Mesenchymal stem cell (in vitro differentiated cells and primary cell): ENCODE measurements around the gene VGF.

Source experiments
- DNase-seq: peaks from one replicate; pipeline ENCODE4 v3.0.0-alpha.2; 2013
- H2AFZ ChIP-seq: one replicate; pipeline ENCODE4 v1.6.1; 2013; ENCODE audit warnings: low read depth, mild to moderate bottlenecking, control low read depth, inconsistent platforms, low read length, moderate library complexity
- H2AK5ac ChIP-seq: 2 replicates; pipeline ENCODE4 v1.6.1; 2013; ENCODE audit warnings: low read length, moderate library complexity, mild to moderate bottlenecking, inconsistent platforms; ENCODE audit not compliant: severe bottlenecking
- H2BK120ac ChIP-seq: one replicate; pipeline ENCODE4 v1.6.1; 2013; ENCODE audit warnings: low read depth, mild to moderate bottlenecking, inconsistent platforms, low read length, moderate library complexity
- H2BK12ac ChIP-seq, 2 experiments: one replicate each; pipeline ENCODE4 v1.6.1; 2013; ENCODE audit warnings: inconsistent platforms in 2 of 2, low read length in 2 of 2, mild to moderate bottlenecking in 2 of 2, moderate library complexity in 2 of 2, control low read depth in 1 of 2
- H2BK15ac ChIP-seq: one replicate; pipeline ENCODE4 v1.6.1; 2013; ENCODE audit warnings: mild to moderate bottlenecking, low read depth, inconsistent platforms; ENCODE audit not compliant: poor library complexity, severe bottlenecking
- H2BK5ac ChIP-seq: 2 replicates; pipeline ENCODE4 v1.6.1; 2013; ENCODE audit warnings: low read depth, mild to moderate bottlenecking, low read length, control low read depth, inconsistent platforms; ENCODE audit not compliant: poor library complexity, severe bottlenecking
- H3K14ac ChIP-seq, 2 experiments: one replicate each; pipeline ENCODE4 v1.6.1; 2013; ENCODE audit warnings: inconsistent platforms in 2 of 2, low read length in 2 of 2, control low read depth in 1 of 2, mild to moderate bottlenecking in 1 of 2, moderate library complexity in 1 of 2
- H3K18ac ChIP-seq, 2 experiments: one replicate each; pipeline ENCODE4 v1.6.1; 2013; ENCODE audit warnings: inconsistent platforms in 2 of 2, low read length in 2 of 2, control low read depth in 1 of 2, low read depth in 1 of 2, mild to moderate bottlenecking in 1 of 2
- H3K23ac ChIP-seq, 2 experiments: one replicate each; pipeline ENCODE4 v1.6.1; 2013; ENCODE audit warnings: inconsistent platforms in 2 of 2, low read length in 2 of 2, mild to moderate bottlenecking in 2 of 2, moderate library complexity in 2 of 2, control low read depth in 1 of 2
- H3K27ac ChIP-seq: 2 replicates; pipeline ENCODE4 v1.5.1; 2013; ENCODE audit warnings: mild to moderate bottlenecking, moderate library complexity, low read length, control low read depth, inconsistent platforms; ENCODE audit not compliant: poor library complexity, severe bottlenecking
- H3K27me3 ChIP-seq, 2 experiments: 2 replicates each; pipeline versions ENCODE4 v1.6.1 to v1.7.0; 2013; ENCODE audit warnings: low read length in 2 of 2, mild to moderate bottlenecking in 2 of 2, moderate library complexity in 2 of 2, control low read depth in 1 of 2, inconsistent platforms in 1 of 2; ENCODE audit not compliant: control insufficient read depth in 1 of 2, insufficient read depth in 1 of 2
- H3K36me3 ChIP-seq, 2 experiments: 2 replicates each; pipeline versions ENCODE4 v1.6.1 to v1.7.0; 2013; ENCODE audit warnings: low read length in 2 of 2, control low read depth in 1 of 2, inconsistent platforms in 1 of 2, low read depth in 1 of 2, mild to moderate bottlenecking in 1 of 2; ENCODE audit not compliant: insufficient read depth in 2 of 2, control insufficient read depth in 1 of 2
- H3K4ac ChIP-seq, 2 experiments: one replicate each; pipeline ENCODE4 v1.6.1; 2013; ENCODE audit warnings: inconsistent platforms in 2 of 2, low read length in 2 of 2, mild to moderate bottlenecking in 2 of 2, moderate library complexity in 2 of 2, control low read depth in 1 of 2, low read depth in 1 of 2
- H3K4me1 ChIP-seq: 2 replicates; pipeline ENCODE4 v1.6.1; 2013; ENCODE audit warnings: low read depth, low read length, control low read depth; ENCODE audit not compliant: control insufficient read depth, insufficient read depth
- H3K4me2 ChIP-seq: 2 replicates; pipeline ENCODE4 v1.6.1; 2013; ENCODE audit warnings: low read length, mild to moderate bottlenecking, inconsistent platforms; ENCODE audit not compliant: poor library complexity, severe bottlenecking
- H3K4me3 ChIP-seq, 2 experiments: 2 replicates each; pipeline versions ENCODE4 v1.5.1 to v1.7.0; 2013; ENCODE audit warnings: low read length in 2 of 2, mild to moderate bottlenecking in 2 of 2, control low read depth in 1 of 2, low read depth in 1 of 2; ENCODE audit not compliant: insufficient read depth in 1 of 2
- H3K79me1 ChIP-seq: replicated peaks from 2 replicates; pipeline ENCODE4 v1.6.1; 2013; ENCODE audit warnings: mild to moderate bottlenecking, control low read depth, low read length, inconsistent platforms; ENCODE audit not compliant: poor library complexity, severe bottlenecking
- H3K9ac ChIP-seq: 2 replicates; pipeline ENCODE4 v1.7.0; 2013; ENCODE audit warnings: mild to moderate bottlenecking, low read length, moderate library complexity
- H3K9me3 ChIP-seq: 2 replicates; pipeline ENCODE4 v1.7.0; 2013; ENCODE audit warnings: mild to moderate bottlenecking, low read length; ENCODE audit not compliant: control insufficient read depth
- H4K8ac ChIP-seq: one replicate; pipeline ENCODE4 v1.6.1; 2013; ENCODE audit warnings: inconsistent platforms, mild to moderate bottlenecking, low read length, moderate library complexity
- H4K91ac ChIP-seq: one replicate; pipeline ENCODE4 v1.6.1; 2013; ENCODE audit warnings: mild to moderate bottlenecking, low read length, inconsistent platforms
- WGBS: methylation state at CpG from one replicate; pipeline ENCODE4 v1.1.7; 2013; ENCODE audit warnings: mixed read lengths; 5-methylcytosine and 5-hydroxymethylcytosine counted together

VGF gene

DNA sequence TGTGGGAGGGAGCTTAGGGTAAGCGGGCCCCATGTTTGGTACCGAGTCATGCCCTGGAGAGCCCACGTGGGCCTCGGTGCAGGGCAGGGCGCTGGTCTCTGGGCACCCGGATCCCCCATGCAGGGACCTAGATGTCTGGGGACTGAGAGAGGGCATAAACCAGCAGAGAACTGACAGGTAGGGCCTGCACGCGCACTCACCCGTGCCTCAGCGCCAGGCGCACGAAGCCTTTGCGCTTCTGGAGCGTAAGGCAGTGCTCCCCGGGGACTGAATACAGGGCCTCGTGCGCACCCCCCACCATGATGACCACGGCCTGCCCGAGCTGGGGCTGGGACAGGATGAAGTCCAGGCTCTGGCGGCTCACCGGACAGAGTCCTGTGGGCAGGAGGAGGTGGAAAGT lies 32.6 kb upstream of the VGF start:
- no peak overlapping the region for H2BK5ac ChIP-seq
- no peak overlapping the region for H3K27ac ChIP-seq
- H3K36me3 ChIP-seq, result no peaks in the 10 kb centered on the region
- H3K4me1 ChIP-seq, result peaks cover 15% of the 10 kb centered on the region
- H3K4me3 ChIP-seq, result no peak overlapping the region
- H3K27me3 ChIP-seq, result peaks cover 32 to 49% of the 10 kb centered on the region in 2 experiments
- H3K4me2 ChIP-seq, result no peak overlapping the region
- H4K8ac ChIP-seq, result no peak overlapping the region
- no peak overlapping the region for H2AK5ac ChIP-seq
- no peaks in the 10 kb centered on the region for H3K9me3 ChIP-seq
- no peak overlapping the region for H2BK15ac ChIP-seq
- no peak overlapping the region for H3K14ac ChIP-seq
- no peak overlapping the region for H2BK12ac ChIP-seq
- H3K18ac ChIP-seq, result no peak overlapping the region
- H3K9ac ChIP-seq, result no peak overlapping the region
- H2BK120ac ChIP-seq, result no peak overlapping the region
- no peak overlapping the region for H3K4ac ChIP-seq
- DNase-seq, result no peak
- no peaks in the 10 kb centered on the region for H3K79me1 ChIP-seq
- no peak overlapping the region for H2AFZ ChIP-seq
- no peak overlapping the region for H3K23ac ChIP-seq
- no peak overlapping the region for H4K91ac ChIP-seq
- WGBS, result 87% methylated on average over 15 of the region's 21 CpGs

GRCh38 chr7:101195884-101196283 lies 30.5 kb upstream of the VGF start:
- H3K9ac ChIP-seq, result no peak overlapping the region
- H3K4me2 ChIP-seq, result no peak overlapping the region
- H3K4me3 ChIP-seq, result no peak overlapping the region
- 92% methylated on average over 17 of the region's 17 CpGs for WGBS
- no peak overlapping the region for H3K23ac ChIP-seq
- H2BK12ac ChIP-seq, result no peak overlapping the region
- no peak overlapping the region for H2BK120ac ChIP-seq
- no peak overlapping the region for H2BK5ac ChIP-seq
- no peak overlapping the region for H3K27ac ChIP-seq
- no peak overlapping the region for H2AK5ac ChIP-seq
- no peak overlapping the region for H2BK15ac ChIP-seq
- DNase-seq, result no peak
- H3K27me3 ChIP-seq, result peaks cover 11 to 28% of the 10 kb centered on the region in 2 experiments
- H3K4ac ChIP-seq, result no peak overlapping the region
- no peaks in the 10 kb centered on the region for H3K9me3 ChIP-seq
- no peak overlapping the region for H3K18ac ChIP-seq
- no peak overlapping the region for H4K8ac ChIP-seq
- H3K14ac ChIP-seq, result no peak overlapping the region
- no peaks in the 10 kb centered on the region for H3K36me3 ChIP-seq
- H2AFZ ChIP-seq, result no peak overlapping the region
- H3K79me1 ChIP-seq, result no peaks in the 10 kb centered on the region
- H4K91ac ChIP-seq, result no peak overlapping the region
- peaks cover 4% of the 10 kb centered on the region for H3K4me1 ChIP-seq

DNA sequence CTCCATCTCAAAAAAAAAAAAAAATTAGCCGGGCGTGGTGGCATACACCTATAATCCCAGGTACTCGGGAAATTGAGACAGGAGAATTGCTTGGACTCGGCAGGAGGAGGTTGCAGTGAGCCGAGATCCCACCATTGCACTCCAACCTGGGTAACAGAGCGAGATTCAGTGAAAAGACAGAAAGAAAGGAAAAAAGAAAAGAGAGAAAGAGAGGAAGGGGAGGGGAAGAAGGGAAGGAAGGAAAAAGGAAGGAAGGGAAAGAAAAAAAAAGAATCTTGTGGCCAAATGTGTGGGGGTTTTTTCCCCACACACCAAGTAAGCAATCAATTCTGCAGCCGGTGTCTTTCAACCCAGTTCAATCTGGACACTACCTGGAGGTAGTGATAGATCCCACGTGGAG lies 23.7 kb upstream of the VGF start:
- no peak overlapping the region for H4K91ac ChIP-seq
- no peak for DNase-seq
- H3K14ac ChIP-seq, result no peak overlapping the region
- H3K4me2 ChIP-seq, result no peak overlapping the region
- H3K36me3 ChIP-seq, result no peaks in the 10 kb centered on the region
- no peak overlapping the region for H3K18ac ChIP-seq
- H3K4me1 ChIP-seq, result peaks cover 1% of the 10 kb centered on the region
- H3K4me3 ChIP-seq, result no peak overlapping the region
- H2BK5ac ChIP-seq, result no peak overlapping the region
- H2BK12ac ChIP-seq, result no peak overlapping the region
- H2BK120ac ChIP-seq, result no peak overlapping the region
- no peak overlapping the region for H2AK5ac ChIP-seq
- no peaks in the 10 kb centered on the region for H3K79me1 ChIP-seq
- H3K27ac ChIP-seq, result no peak overlapping the region
- no peaks in the 10 kb centered on the region for H3K27me3 ChIP-seq
- no peak overlapping the region for H3K9ac ChIP-seq
- H3K23ac ChIP-seq, result no peak overlapping the region
- WGBS, result 89% methylated on average over 8 of the region's 8 CpGs
- no peaks in the 10 kb centered on the region for H3K9me3 ChIP-seq
- no peak overlapping the region for H2AFZ ChIP-seq
- H2BK15ac ChIP-seq, result no peak overlapping the region
- no peak overlapping the region for H4K8ac ChIP-seq
- no peak overlapping the region for H3K4ac ChIP-seq

GRCh38 chr7:101186844-101187428 lies 21.6 kb upstream of the VGF start:
- no peak overlapping the region for H3K23ac ChIP-seq
- H3K4ac ChIP-seq, result no peak overlapping the region
- H3K4me1 ChIP-seq, result peaks cover 1% of the 10 kb centered on the region
- no peak overlapping the region for H3K27ac ChIP-seq
- H3K4me3 ChIP-seq, result no peak overlapping the region
- WGBS, result 92% methylated on average over 3 of the region's 4 CpGs
- H2AK5ac ChIP-seq, result no peak overlapping the region
- H4K91ac ChIP-seq, result no peak overlapping the region
- H4K8ac ChIP-seq, result no peak overlapping the region
- H2BK15ac ChIP-seq, result no peak overlapping the region
- no peak overlapping the region for H2BK120ac ChIP-seq
- no peaks in the 10 kb centered on the region for H3K9me3 ChIP-seq
- DNase-seq, result no peak
- no peaks in the 10 kb centered on the region for H3K79me1 ChIP-seq
- H3K4me2 ChIP-seq, result no peak overlapping the region
- no peak overlapping the region for H2BK5ac ChIP-seq
- H3K36me3 ChIP-seq, result no peaks in the 10 kb centered on the region
- no peak overlapping the region for H3K9ac ChIP-seq
- no peak overlapping the region for H2BK12ac ChIP-seq
- H2AFZ ChIP-seq, result no peak overlapping the region
- peaks cover 3% of the 10 kb centered on the region in 2 experiments for H3K27me3 ChIP-seq
- no peak overlapping the region for H3K18ac ChIP-seq
- no peak overlapping the region for H3K14ac ChIP-seq
